ENCODE measurements around the gene CHAD.
"Not testable (repeated sequence)": the region's sequence is repeated elsewhere in the genome, so short reads cannot be mapped to it uniquely, and the experiment has no call there.

Gene CHAD

DNA sequence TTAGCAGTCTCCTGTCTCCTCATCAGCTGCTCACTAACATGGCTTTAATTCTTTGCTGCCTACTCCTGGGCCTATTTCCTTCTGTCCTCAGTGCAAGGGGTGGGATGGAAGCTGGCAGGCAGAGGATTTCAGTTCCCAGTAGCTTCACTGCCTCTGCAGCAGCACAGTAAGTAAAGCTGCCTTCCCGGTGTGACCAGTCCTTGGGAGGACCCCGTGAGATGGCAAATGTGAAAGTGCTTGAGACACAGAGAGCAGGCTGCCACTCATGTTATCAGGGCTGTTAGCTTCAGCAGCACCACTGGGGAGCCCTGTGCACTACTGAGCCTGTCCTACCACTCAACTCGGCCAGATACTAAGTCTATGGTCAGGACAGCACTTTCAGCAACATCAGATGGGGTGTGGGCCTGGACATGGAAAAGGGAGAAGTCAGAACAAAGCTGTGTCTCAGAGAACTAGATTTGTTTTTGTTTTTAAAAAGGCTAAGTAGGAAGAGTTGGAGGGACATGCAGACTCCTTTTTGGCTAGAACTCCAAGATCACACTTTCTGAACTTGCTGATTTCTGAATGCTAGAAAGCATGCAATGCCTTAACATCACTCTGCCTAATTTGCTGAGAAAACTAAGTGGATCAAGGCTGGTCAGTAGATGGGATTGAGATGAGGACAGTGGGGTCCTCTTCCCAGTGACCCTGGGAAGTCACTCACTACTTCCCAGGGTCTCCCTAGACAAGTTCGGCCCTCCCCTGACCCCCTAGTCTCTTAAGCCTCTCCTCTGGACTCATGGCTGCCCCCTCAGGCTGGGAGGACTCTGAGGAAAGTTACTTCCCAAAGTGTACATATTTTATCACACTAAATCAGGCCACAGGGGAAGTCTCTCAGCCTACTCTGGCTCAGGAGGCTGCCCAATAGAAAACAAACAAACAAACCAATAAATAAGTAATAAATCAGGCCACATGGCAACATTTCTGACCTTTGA is 41.6 kb downstream of the CHAD start:
- no peak for DNase-seq (ENCODE audit: low read depth)

- no peak for DNase-seq (ENCODE audit: low read depth)
Measured at GRCh38 chr17:50426472-50426782, 42.3 kb downstream of the CHAD start.

DNA sequence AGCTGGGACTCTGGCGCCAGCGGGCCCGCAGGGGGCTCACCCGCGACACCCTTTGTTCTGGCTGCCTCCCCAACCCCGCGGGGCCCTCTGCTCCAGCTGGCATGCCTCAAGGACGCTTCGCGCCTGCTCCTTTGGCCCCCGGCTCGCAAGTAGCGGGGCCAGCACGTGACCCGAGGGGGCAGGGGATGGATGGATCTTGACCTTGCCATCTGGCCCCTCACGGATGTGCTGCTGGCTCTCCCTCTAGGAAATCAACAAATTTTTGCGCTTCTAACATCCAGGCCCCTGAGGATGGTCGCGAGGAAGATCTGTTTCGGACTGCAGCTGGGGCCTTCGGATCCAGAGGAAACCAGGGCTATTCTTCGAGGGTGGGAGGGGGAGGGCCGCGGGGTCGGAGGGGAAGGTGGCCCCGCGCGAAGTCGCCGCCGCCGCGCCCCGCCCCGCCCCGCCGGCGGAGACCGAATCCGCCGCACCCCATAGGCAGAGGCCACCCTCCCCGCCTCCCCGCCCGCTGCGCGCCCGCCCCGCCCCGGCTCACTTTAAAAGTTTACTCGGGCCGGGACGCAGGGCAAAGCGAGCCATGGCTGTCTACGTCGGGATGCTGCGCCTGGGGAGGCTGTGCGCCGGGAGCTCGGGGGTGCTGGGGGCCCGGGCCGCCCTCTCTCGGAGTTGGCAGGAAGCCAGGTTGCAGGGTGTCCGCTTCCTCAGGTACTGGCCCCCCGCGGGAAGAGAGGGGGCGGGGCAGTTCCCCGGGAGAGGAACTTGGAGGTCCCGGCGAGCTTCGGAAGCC is 42.8 kb downstream of the CHAD start, which contains the start of gene ACSF2:
ACSF2 (plus strand) TSS at position 537 of the 790 bp plus-strand sequence; CDS start at position 581, 44 bp downstream.
- peak; percentile 44 for DNase-seq (ENCODE audit: low read depth)

DNA sequence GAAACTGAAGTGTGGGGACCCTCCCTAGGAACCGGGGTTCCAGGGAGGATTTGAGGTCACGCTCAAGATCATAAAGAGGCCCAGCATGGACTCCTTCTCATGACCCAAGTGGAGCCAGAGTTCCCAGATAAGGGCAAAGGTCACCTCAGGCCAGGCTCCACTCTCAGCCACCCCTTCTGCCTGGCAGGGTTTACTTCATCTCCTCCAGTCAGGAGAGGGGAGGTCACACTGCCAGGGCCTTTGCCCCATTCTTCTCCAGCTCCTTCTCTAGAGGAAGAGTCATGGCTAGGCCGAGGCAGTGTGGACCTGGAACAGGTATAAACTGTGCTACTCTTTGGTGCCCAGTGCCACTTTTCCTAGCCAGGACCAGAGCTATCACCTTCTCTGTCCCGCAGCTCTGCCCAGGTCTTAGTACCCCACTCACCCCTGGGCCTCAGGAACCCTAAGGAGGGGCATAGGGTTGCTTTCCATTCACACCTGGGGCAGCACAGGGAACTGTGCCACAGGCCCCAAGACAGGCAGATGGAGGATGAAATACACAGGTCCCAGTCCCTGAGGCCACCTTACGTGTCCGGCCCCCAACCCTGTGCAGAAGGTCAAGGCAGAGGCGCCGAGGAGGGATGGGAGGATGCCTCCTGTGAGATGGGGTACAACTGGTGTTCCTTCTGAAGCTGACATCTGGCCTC is 43.5 kb downstream of the CHAD start:
- DNase-seq (ENCODE audit: low read depth), result no peak

DNA sequence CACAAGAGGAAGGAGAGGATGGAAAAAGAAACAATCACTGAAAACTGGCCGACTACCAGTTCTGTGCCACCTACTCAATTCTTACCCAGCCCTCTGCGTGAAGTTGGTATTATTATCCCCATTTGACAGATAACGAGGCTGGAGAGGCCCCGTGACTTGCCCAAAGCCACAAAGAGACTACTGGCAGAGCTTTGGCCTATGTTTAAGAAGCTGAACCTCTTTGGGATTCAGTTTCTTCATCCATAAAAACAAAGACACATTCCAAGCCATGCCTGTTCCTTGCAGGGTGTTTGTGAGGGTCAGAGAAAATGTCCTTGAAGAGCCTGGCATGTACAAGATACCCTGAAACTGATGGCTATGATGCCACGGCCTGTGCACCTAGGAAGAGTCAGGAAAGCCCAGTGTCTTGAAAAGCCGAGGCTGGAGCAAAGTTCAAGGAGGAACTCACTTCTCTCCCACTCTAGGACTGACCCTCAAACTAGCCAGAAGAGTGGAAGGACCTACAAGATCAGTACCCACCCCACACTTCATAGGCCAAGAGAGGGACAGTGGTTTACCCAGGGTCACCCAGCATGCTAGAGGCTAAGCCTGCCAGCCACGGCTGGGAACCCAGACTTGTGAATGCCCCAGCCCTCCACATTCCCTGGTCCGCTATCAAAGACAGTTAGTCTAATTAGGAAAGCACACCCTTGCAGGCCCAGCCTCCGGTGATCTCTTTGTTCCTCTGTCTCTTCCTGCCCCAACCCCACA is 44.3 kb downstream of the CHAD start:
- DNase-seq (ENCODE audit: low read depth), result no peak

GRCh38 chr17:50423553-50424159 is 45.0 kb downstream of the CHAD start:
- no peak for DNase-seq (ENCODE audit: low read depth)

- no peak for DNase-seq (ENCODE audit: low read depth)
Measured at GRCh38 chr17:50422738-50423137, 45.9 kb downstream of the CHAD start.

- no peak for DNase-seq (ENCODE audit: low read depth)
Measured at GRCh38 chr17:50421308-50422051, 47.2 kb downstream of the CHAD start.

GRCh38 chr17:50420419-50421112 is 48.1 kb downstream of the CHAD start:
- no peak for DNase-seq (ENCODE audit: low read depth)

GRCh38 chr17:50419577-50419976 is 49.1 kb downstream of the CHAD start:
- not testable (repeated sequence) for DNase-seq (ENCODE audit: low read depth)

DNA sequence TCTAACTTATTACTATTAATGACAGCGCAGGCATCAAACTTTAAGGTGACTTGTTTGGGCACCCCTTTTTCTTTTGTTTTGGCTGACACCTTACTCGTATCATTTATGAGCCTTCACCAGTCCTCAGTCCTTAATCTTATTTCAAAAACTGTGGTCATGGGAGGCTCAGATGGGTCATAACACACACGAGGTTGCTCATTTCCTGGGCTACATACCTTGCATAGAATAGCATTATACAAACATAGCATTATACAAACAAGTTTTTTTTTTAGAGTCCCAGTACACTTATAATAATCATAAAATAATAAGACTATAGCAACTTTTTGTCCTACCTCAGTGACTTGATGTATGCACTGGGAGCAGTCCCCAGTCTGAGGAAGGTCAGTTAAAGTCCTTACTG is 53.9 kb downstream of the CHAD start:
- no peak for DNase-seq (ENCODE audit: low read depth)
